Large intestine (tissue), 1 donor: Measurements from ENCODE around the gene NRIP2. TPM values are rescaled to one million over a fixed set of nuclear protein-coding genes. Genes with fewer than 3 reads are reported as not detected.

Experiments used
- polyA plus RNA-seq: library from polyadenylated mRNA; unstranded; fragments of 120-200 nt; gene quantifications from one replicate; pipeline ENCODE4 v1.2.1, GENCODE V29; 2013

NRIP2 gene
- polyA plus RNA-seq, 1 donor, result 4.2 TPM

Other genes starting within 250 kb of the NRIP2 start
- 60.3 TPM for gene FKBP4, start 40.1 kb downstream of the NRIP2 start, polyA plus RNA-seq
- 42.7 TPM for gene ITFG2, start 22.4 kb downstream of the NRIP2 start, polyA plus RNA-seq
- gene TEX52, start 22.0 kb upstream of the NRIP2 start, polyA plus RNA-seq, result 2.8 TPM
- 18.2 TPM for gene FOXM1, start 42.1 kb upstream of the NRIP2 start, polyA plus RNA-seq
- 24.0 TPM for gene RHNO1, start 42.2 kb upstream of the NRIP2 start, polyA plus RNA-seq
- gene TULP3, start 55.9 kb upstream of the NRIP2 start, polyA plus RNA-seq, result 12.3 TPM
- 5.5 TPM for gene TEAD4, start 124.4 kb upstream of the NRIP2 start, polyA plus RNA-seq
- gene TSPAN9, start 242.3 kb upstream of the NRIP2 start, polyA plus RNA-seq, result 24.9 TPM